GM12801 (cell line): ENCODE results near the gene CALML3.

Experiments used
- TF ChIP-seq, protein P1 (sequence below): IDR thresholded peaks from one replicate; pipeline ENCODE4 v1.5.1; 2011; ENCODE audit warnings: control low read depth; ENCODE audit not compliant: insufficient read length; ENCODE audit errors: extremely low read depth

The CALML3 gene

GRCh38 chr10:5573319-5573950 is 48.7 kb downstream of the CALML3 start:
- TF ChIP-seq, protein P1, sequence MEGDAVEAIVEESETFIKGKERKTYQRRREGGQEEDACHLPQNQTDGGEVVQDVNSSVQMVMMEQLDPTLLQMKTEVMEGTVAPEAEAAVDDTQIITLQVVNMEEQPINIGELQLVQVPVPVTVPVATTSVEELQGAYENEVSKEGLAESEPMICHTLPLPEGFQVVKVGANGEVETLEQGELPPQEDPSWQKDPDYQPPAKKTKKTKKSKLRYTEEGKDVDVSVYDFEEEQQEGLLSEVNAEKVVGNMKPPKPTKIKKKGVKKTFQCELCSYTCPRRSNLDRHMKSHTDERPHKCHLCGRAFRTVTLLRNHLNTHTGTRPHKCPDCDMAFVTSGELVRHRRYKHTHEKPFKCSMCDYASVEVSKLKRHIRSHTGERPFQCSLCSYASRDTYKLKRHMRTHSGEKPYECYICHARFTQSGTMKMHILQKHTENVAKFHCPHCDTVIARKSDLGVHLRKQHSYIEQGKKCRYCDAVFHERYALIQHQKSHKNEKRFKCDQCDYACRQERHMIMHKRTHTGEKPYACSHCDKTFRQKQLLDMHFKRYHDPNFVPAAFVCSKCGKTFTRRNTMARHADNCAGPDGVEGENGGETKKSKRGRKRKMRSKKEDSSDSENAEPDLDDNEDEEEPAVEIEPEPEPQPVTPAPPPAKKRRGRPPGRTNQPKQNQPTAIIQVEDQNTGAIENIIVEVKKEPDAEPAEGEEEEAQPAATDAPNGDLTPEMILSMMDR, result no peak

DNA sequence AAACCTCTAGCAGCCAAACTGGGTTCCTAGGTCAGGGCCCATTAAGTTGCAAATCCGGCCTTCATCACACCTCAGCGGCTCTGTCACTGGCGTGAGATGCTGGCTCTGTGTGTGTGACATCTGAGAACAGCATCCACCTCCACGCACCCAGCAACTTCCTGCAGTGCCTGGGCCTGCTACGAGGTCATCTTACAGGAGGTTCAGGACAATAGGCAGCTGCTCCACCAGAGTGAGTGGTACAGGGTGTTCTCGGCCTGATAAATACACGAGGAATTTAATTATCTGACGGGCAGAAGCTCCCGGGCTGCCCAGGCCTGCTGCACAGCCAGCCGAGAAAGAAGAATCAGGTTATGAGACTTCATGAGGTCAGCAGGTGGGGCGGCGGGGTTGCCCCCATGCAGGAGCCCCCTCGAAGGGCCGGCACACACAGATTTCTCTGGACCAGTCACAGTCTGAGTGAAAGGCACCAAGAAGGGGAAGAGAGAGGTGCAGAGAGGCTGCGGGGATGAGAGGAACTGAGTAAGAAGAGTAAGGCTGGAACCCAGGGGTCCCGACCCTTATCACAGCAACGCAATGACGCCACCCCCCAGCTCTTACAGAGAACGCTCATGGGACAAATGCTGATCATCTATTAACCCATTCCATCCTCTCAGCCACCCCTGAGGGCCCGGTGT is 49.3 kb downstream of the CALML3 start:
- TF ChIP-seq, protein P1, result no peak

GRCh38 chr10:5574642-5575131 is 49.9 kb downstream of the CALML3 start:
- TF ChIP-seq, protein P1, result no peak

DNA sequence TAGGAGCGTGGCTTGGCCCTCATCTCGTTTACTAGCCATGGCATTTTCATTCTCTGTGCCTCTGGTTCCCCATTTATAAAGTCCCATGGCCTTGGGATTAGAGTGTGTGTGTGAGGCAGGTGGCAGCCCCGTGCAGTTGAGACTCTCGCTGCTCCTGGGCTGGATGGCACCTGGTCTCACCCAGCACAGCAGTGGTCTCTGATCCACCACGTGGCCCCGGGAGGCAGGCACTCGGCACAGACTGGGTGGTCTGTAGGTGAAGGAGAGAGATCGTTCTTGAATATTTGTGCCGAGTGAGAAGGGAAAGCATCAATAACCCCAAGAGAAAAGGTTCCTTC is 50.4 kb downstream of the CALML3 start:
- TF ChIP-seq, protein P1, result no peak

DNA sequence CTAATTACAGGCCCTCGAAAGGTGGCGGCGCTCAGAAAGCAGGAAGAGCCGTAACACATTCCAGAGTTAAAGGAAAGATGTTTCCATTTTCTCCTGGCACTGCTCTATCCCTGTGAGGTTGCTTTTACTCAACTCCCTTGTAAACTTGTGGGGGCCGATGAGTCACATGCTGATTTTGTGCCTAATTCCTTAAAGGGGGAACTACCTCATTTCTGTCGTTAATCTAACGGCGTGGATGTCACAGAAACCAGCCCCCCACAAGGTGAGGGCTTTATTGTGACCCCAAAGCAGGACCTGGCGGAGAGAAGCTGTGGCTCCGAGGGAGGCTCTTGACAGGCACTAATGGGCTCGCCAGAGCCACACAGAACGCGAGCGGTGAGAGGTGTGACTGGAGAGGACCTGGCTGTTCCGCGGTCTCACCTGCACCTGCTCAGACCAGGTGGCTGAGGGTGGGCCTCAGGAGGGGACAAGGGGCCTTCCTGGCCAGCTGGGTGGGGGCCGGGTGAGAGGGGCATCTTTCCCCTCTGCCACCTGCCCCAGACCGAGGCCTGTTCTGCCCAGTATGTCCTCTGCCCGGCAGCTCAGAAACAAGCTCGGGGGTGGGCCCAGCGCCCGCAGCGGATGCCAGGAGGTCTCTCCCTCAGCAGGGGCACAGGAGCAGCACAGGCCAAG is 50.9 kb downstream of the CALML3 start:
- TF ChIP-seq, protein P1, result no peak

DNA sequence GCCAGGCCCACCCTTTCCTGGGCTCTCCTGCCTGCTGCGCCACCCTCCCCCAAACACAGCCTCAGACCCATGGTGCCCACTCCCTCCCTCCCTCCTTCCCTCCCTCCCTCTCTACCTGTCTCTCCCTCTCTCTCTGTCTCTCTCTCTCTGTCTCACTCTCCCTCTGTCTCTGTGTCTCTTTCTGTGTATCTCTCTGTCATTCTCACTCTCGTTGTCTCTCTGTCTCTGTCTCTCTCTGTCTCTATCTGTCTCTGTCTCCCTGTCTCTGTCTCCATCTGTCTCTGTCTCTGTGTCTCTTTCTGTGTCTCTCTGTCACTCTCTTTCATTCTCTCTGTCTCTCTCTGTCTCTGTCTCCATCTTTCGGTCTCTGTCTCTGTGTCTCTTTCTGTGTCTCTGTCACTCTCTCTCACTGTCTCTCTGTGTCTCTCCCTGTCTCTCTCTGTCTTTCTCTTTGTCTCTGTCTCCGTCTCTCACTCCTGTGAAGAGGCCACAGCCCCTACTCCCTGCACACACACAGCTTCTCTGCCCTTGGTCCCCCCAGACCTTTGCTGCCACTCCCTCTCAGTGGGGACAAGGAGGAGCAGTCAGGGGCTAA is 51.5 kb downstream of the CALML3 start:
- TF ChIP-seq, protein P1, result no peak
